IPS-18c (cell line): ENCODE data around the gene BCL3.
A peak's percentile ranks its signal among the peaks of the same experiment; 100 is the strongest.

Experiments
- H3K4me3 ChIP-seq: 2 replicates; pipeline ENCODE4 v1.7.0; 2013; ENCODE audit warnings: low read depth, mild to moderate bottlenecking, low read length, moderate library complexity; ENCODE audit not compliant: insufficient read depth
- H3K9me3 ChIP-seq: one replicate; pipeline ENCODE4 v1.6.1; 2013; ENCODE audit warnings: mild to moderate bottlenecking, low read length, moderate library complexity; ENCODE audit not compliant: control insufficient read depth, insufficient read depth

The BCL3 gene

DNA sequence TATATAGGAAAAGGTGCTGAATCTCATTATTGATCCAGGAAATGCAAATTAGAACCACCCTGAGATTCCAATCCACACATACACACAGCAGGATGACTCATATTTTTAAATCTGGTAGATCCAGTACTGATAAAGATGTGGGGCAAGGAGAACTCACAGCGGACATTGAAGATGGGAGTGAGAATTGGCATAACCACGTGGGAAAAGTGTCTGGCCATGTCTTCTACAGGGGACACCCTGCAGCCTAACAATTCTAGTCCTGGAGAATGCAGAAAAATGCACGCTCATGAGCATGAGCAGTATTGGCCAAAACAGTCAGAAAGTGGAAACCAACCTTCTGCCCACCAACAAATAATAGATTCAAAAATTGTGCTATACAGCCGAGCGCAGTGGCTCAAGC, 13.5 kb upstream of the BCL3 start:
- H3K9me3 ChIP-seq, result no peaks in the 10 kb centered on the region
- H3K4me3 ChIP-seq, result no peak overlapping the region

- H3K9me3 ChIP-seq, result no peaks in the 10 kb centered on the region
Observed at GRCh38 chr19:44737238-44738071, 11.1 kb upstream of the BCL3 start.

GRCh38 chr19:44738136-44738535, 10.4 kb upstream of the BCL3 start:
- no peak overlapping the region for H3K4me3 ChIP-seq
- no peaks in the 10 kb centered on the region for H3K9me3 ChIP-seq

More at GRCh38 chr19:44737238-44738071, 11.1 kb upstream of the BCL3 start:
- no peak overlapping the region for H3K4me3 ChIP-seq

- Histone ChIP-seq H3K4me3 (no peak overlapping the region), H3K9me3 (no peaks in the 10 kb centered on the region)
Observed at GRCh38 chr19:44738603-44739558, 9.6 kb upstream of the BCL3 start.

- Histone ChIP-seq H3K4me3 (no peak overlapping the region), H3K9me3 (no peaks in the 10 kb centered on the region)
Observed at GRCh38 chr19:44740351-44740824, 8.1 kb upstream of the BCL3 start.

DNA sequence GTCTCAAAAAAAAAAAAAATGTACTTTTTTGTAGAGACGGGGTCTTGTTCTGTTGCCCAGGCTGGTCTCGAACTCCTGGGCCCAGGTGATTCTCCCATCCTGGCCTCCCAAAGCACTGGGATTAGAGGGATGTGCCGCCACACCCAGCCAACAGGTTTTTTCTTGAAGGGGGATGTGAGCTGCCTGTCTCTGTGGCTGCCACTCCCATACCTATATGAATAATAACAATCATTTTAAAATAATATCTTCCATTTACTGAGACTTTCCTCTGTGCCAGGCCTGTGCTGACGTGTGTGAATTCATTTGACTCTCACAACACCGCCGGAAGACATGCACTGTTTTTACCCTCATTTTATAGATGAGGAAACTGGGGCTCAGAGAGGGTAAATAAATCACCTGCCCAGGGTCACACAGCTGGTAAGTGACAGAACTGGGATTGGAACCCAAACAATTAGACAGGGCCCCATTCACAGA, 7.2 kb upstream of the BCL3 start:
- Histone ChIP-seq H3K4me3 (no peak overlapping the region), H3K9me3 (no peaks in the 10 kb centered on the region)

DNA sequence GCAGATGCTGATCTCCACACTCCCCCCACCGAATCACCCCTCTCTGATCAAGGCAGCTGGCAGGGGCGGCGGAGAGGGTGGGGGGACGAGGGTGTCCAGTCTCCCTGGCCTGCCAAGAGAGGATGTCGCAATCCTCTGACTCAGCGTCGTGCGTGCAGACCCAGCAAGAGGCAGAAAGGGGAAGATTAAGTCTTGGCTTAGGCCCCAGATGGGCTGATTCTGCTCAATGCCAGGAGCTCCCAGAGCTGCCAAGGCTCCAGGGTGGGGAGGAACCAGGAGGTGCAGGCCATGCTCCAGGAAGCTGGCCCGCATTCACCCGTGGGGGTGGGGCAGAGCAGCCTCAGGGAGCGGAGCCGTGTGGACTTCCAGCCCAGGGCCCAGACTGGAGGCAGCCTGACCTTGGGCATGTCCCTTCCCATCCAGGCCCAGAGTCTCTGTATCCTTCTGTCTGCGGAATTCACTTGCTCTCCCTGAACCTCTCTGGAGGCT, 6.6 kb upstream of the BCL3 start:
- no peak overlapping the region for H3K4me3 ChIP-seq
- H3K9me3 ChIP-seq, result no peaks in the 10 kb centered on the region

DNA sequence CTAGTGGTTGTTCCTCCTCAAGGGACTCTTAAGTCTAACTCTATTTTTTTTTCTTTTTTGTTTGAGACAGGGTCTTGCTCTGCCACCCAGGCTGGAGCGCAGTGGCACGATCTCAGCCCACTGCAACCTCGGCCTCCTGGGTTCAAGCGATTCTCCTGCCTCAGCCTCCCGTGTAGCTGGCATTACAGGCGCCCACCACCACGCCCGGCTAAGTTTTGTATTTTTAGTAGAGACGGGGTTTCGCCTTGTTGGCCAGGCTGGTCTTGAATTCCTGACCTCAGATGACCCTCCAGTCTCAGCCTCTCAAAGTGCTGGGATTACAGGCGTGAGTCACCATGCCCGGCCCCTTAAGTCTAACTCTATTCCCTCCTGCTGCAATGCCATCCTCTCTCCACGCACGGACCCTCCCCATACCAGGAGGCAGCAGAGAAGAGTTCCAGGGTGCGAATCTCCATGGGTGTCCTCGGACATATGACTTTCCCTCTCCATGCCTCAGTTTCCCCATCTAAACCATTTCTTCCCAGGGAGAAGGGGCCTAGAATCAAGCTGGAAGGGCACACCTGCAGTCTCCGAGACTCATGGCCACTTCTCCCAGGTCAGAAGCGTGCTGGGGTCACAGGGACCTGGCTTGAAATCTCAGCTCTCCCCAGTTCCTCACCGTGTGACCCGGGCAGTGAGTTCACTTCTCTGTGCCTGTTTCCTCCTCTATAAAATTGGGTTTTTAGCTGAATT, 6.0 kb upstream of the BCL3 start:
- Histone ChIP-seq H3K4me3 (no peak overlapping the region), H3K9me3 (no peaks in the 10 kb centered on the region)

- H3K4me3 ChIP-seq, result no peak overlapping the region
Observed at GRCh38 chr19:44744871-44745332, 3.6 kb upstream of the BCL3 start.

GRCh38 chr19:44745341-44745831, 3.1 kb upstream of the BCL3 start:
- no peak overlapping the region for H3K4me3 ChIP-seq
- no peaks in the 10 kb centered on the region for H3K9me3 ChIP-seq

More at GRCh38 chr19:44744871-44745332, 3.6 kb upstream of the BCL3 start:
- no peaks in the 10 kb centered on the region for H3K9me3 ChIP-seq

GRCh38 chr19:44745887-44746600, 2.5 kb upstream of the BCL3 start:
- no peak overlapping the region for H3K4me3 ChIP-seq
- no peaks in the 10 kb centered on the region for H3K9me3 ChIP-seq

DNA sequence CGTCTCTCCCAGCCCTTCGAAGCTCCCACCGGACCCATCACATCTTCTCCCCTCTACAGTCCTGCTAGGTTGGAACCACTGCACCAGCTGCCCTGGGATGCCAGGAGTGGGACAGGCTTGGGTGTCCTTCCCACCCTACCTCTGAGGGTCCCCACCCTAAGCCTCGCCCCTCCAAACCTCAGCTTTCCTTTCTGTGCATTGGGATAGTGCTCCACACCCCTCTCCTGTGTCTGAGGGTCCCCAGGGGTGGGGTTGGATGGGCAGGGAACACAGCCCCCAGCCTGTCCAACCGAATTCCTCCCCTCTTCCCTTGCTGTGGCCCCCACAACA, 1.9 kb upstream of the BCL3 start:
- H3K4me3 ChIP-seq, result no peak overlapping the region; the same call in 1 of the 2 replicates
- no peaks in the 10 kb centered on the region for H3K9me3 ChIP-seq

DNA sequence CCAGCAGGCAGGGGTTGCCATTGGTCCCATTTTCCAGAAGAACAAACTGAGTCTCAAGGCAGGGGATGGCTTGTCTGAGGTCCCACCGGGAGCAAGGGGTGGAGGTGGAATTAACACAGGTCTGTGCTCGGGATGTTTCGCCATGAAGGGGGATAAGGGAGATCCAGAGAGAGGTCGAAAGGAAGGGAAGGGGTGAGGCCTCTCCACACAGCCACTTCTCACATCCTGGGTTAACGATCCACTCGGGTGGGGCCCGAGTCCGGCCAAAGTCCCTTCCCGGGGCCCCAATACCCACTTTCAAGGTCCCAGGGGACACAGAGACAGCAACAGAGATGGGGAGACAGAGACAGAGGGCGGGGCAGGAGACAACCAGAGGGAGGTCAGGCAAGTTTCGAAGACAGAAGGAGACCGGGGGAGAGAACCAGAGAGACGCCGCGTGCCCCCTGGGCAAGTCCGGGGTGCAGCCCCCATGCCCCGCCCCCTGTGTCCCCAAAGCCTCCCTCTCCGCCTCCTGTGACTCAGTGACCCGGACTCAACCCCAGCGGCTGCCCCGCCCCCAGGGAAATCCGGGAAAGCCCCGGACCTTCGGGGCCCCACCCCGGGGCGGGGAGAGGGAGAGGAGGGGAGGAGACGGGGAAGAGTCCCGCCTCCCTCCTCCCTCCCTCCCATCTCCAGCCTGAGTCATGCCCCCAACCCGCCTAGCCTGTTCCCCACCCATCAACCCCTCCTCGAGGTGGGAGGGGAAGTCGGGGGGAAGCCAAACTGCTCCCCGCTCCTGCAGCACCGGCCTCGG, 1.4 kb upstream of the BCL3 start:
- Histone ChIP-seq H3K4me3 (peak overlapping the region; percentile 63), H3K9me3 (no peaks in the 10 kb centered on the region)

DNA sequence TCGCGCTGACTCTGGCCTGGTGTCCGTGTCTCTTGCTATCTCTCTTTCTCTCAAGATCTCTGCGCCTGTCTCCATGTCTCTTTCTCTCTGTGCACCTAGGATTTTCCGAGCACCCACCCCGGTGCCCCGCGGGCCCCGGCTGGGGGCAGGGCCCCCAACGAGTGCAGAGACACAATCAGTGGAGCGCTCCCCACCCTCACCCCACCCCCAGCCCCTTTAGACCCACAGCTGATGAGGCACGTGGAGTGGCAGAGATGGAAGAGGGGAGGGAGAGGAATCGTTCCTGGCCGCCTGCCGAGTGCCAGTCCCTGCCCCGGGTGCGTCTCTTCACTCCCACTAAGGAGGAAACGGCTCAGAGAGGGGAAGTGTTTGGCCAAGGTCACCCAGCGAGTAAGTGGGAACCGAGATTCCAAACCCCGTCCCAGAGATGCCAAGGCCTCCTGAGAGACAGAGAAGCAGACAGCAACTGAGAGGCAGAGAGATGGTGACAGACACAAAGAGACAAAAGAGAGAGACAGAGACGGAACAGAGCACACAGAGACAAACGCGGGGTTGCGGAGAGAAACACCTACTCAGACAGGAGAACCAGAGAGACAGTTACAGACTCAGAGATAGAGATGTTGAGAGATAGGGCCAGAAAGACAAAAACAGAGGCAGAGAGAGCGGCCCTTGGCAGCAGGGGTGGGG, 626 bp upstream of the BCL3 start:
- Histone ChIP-seq H3K4me3 (peak overlapping the region; percentile 63), H3K9me3 (no peaks in the 10 kb centered on the region)

DNA sequence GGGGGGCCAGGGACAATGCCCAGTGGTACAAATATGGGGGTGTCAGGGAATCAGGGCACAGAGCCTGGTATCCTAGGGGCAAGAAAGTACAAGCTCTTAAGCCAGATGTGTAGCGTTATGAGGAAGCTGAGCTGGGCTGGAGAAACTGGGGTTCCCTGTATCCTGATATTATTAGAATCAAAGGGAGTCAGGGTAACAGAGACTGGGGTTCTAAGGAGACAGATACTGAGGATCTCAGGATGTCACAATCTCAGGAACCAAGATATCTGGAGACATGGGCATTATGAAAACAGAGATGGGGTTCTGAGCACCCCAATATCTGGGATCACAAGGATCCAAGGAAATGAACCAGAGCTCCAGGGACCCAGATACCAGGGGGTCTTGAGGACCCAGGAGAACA, 784 bp downstream of the BCL3 start:
- Histone ChIP-seq H3K9me3 (no peaks in the 10 kb centered on the region), H3K4me3 (peak overlapping the region; percentile 46; the same call in 1 of the 2 replicates)
